K562 (cell line): ENCODE data around the gene IFNA5. TPM values are rescaled to one million over a fixed set of nuclear protein-coding genes. Genes with fewer than 3 reads are reported as not detected.

Source experiments
- ATAC-seq: fragments of 200-7000 bp; cut with Tn5 transposase; 3 replicates; pipeline ENCODE4 v1.9.1; 2020; ENCODE audit warnings: moderate library complexity
- BruUV-seq: library from RNA; stranded (reverse); fragments of 400-500 nt; replicated peaks from 2 replicates; lab custom pipeline; 2021; lab: Mats Ljungman, UMichigan
- CTCF ChIA-PET: fragments of 300-600 bp; formaldehyde crosslinking; extraction: SDS; loops from one replicate; lab custom pipeline; 2021; ENCODE audit warnings: low intra/inter-chr PET ratio; lab: Yijun Ruan, JAX
- POLR2A ChIA-PET: fragments of 300-600, 350-650 bp; sonication (Branson Sonifier 250); formaldehyde crosslinking; extraction: SDS; loops from one replicate; lab custom pipeline; 2021; ENCODE audit warnings: antibody characterized with exemption, inconsistent platforms; lab: Yijun Ruan, JAX
- DNase-seq, 4 experiments: peaks; one replicate each; pipeline versions ENCODE4 v3.0.0 to v3.0.0-alpha.2; 2011 to 2018; ENCODE audit warnings: low spot score in 3 of 4, mixed read lengths in 3 of 4; ENCODE audit errors: extremely low read depth in 1 of 4
- FAIRE-seq: peaks from 2 replicates; lab custom pipeline; 2011; peaks lifted over from hg19 to GRCh38; lab: Jason Lieb, UNC
- H2AFZ ChIP-seq: 2 replicates; pipeline ENCODE4 v1.6.0; 2011; ENCODE audit warnings: low read depth, low read length, control low read depth, inconsistent platforms
- H3K27ac ChIP-seq: fragments of 200-600 bp; 3 replicates; pipeline ENCODE4 v1.8.0; 2011; ENCODE audit warnings: low read depth, mild to moderate bottlenecking, control low read depth, inconsistent platforms, low read length, moderate library complexity, mixed read lengths; ENCODE audit errors: extremely low read depth
- H3K27me3 ChIP-seq, 2 experiments: fragments of 300-600 bp in 1 of 2; 2 replicates in 1 of 2; 3 replicates in 1 of 2; pipeline versions ENCODE4 v1.6.0 to v1.8.0; 2011; ENCODE audit warnings: inconsistent platforms in 2 of 2, low read length in 2 of 2, mild to moderate bottlenecking in 1 of 2, mixed read lengths in 1 of 2, moderate library complexity in 1 of 2; ENCODE audit not compliant: control insufficient read depth in 2 of 2, insufficient read depth in 2 of 2
- H3K36me3 ChIP-seq: fragments of 300-600 bp; 3 replicates; pipeline ENCODE4 v1.8.0; 2011; ENCODE audit warnings: mild to moderate bottlenecking, low read length, inconsistent platforms; ENCODE audit not compliant: control insufficient read depth, insufficient read depth
- H3K4me1 ChIP-seq, 2 experiments: fragments of 200-600 bp in 1 of 2; replicated peaks in 1 of 2; 2 replicates in 1 of 2; 3 replicates in 1 of 2; pipeline versions ENCODE4 v1.5.1 to v1.8.0; 2011; ENCODE audit warnings: inconsistent platforms in 2 of 2, low read length in 2 of 2, mild to moderate bottlenecking in 1 of 2, mixed read lengths in 1 of 2, moderate library complexity in 1 of 2; ENCODE audit not compliant: control insufficient read depth in 2 of 2, insufficient read depth in 2 of 2
- H3K4me2 ChIP-seq: 2 replicates; pipeline ENCODE4 v1.6.1; 2011; ENCODE audit warnings: low read length, control low read depth, inconsistent platforms, mixed read lengths; ENCODE audit not compliant: insufficient read depth
- H3K4me3 ChIP-seq: fragments of 200-600 bp; sonication (generic), shearing (Covaris generic); 2 replicates; pipeline ENCODE4 v1.5.1; 2016; ENCODE audit warnings: control low read depth, inconsistent platforms
- H3K79me2 ChIP-seq: fragments of 200-600 bp; 3 replicates; pipeline ENCODE4 v1.8.0; 2011; ENCODE audit warnings: low read length, inconsistent platforms; ENCODE audit not compliant: control insufficient read depth, insufficient read depth
- H3K9ac ChIP-seq, 2 experiments: 2 replicates each; pipeline versions ENCODE4 v1.6.0 to v1.6.1; 2011; ENCODE audit warnings: low read depth in 2 of 2, low read length in 2 of 2, control low read depth in 1 of 2, inconsistent platforms in 1 of 2, mild to moderate bottlenecking in 1 of 2, mixed read lengths in 1 of 2; ENCODE audit not compliant: insufficient read depth in 1 of 2
- H3K9me1 ChIP-seq: one replicate; pipeline ENCODE4 v1.6.0; 2011; ENCODE audit warnings: inconsistent platforms, mild to moderate bottlenecking, low read length, moderate library complexity; ENCODE audit not compliant: control insufficient read depth, insufficient read depth
- H3K9me3 ChIP-seq: replicated peaks from 2 replicates; pipeline ENCODE4 v1.5.1; 2011; ENCODE audit warnings: low read depth, low read length, inconsistent platforms; ENCODE audit not compliant: control insufficient read depth, insufficient read depth
- H4K20me1 ChIP-seq: replicated peaks from 2 replicates; pipeline ENCODE4 v1.6.1; 2011; ENCODE audit warnings: low read length, inconsistent platforms, mixed read lengths; ENCODE audit not compliant: control insufficient read depth, insufficient read depth
- BCL6 ChIP-seq: fragments of 250-450 bp; sonication (Bioruptor Pico); IDR thresholded peaks from 2 replicates; pipeline ENCODE4 v1.4.0; 2020
- CHD2 ChIP-seq: IDR thresholded peaks from 2 replicates; pipeline ENCODE4 v1.6.1; 2011; ENCODE audit warnings: low read depth, low read length
- EP300 ChIP-seq: IDR thresholded peaks from 2 replicates; pipeline ENCODE4 v1.6.1; 2012; ENCODE audit warnings: low read length, improper control_type of control experiment
- FOXA1 ChIP-seq: fragments of 450-650 bp; IDR thresholded peaks from 2 replicates; pipeline ENCODE4 v1.6.1; 2016; ENCODE audit warnings: mild to moderate bottlenecking, borderline replicate concordance
- GABPB2 ChIP-seq: fragments of 250-450 bp; sonication (Bioruptor Pico); conservative IDR thresholded peaks from 2 replicates; pipeline ENCODE4 v1.5.1; 2021; ENCODE audit warnings: mild to moderate bottlenecking
- KAT7 ChIP-seq: sonication (generic); formaldehyde crosslinking; IDR thresholded peaks from 2 replicates; pipeline ENCODE4 v1.8.0; 2022; ENCODE audit warnings: missing genetic modification reagents, mild to moderate bottlenecking, borderline replicate concordance
- MCM2 ChIP-seq: fragments of 450-650 bp; IDR thresholded peaks from 2 replicates; pipeline ENCODE4 v1.6.1; 2017; ENCODE audit warnings: low read depth, mild to moderate bottlenecking
- NUFIP1 ChIP-seq: fragments of 450-650 bp; IDR thresholded peaks from 2 replicates; pipeline ENCODE4 v1.6.1; 2018; ENCODE audit not compliant: partially characterized antibody
- SMAD4 ChIP-seq: fragments of 250-450 bp; sonication (Bioruptor Pico); conservative IDR thresholded peaks from 2 replicates; pipeline ENCODE4 v1.8.0; 2021; ENCODE audit warnings: inconsistent platforms, mild to moderate bottlenecking, moderate library complexity
- SMARCA5 ChIP-seq: fragments of 450-650 bp; IDR thresholded peaks from 2 replicates; pipeline ENCODE4 v1.6.1; 2016
- TEAD4 ChIP-seq, 2 experiments: sonication (generic) in 1 of 2; formaldehyde crosslinking in 1 of 2; IDR thresholded peaks; 2 replicates each; pipeline versions ENCODE4 v1.6.1 to v1.8.0; 2012 to 2022; ENCODE audit warnings: borderline replicate concordance in 1 of 2, inconsistent platforms in 1 of 2, low read length in 1 of 2, mild to moderate bottlenecking in 1 of 2, missing genetic modification reagents in 1 of 2
- ZNF143 ChIP-seq: sonication (generic); formaldehyde crosslinking; IDR thresholded peaks from 2 replicates; pipeline ENCODE4 v1.9.0; 2022; ENCODE audit warnings: mild to moderate bottlenecking, missing genetic modification reagents
- ZNF408 ChIP-seq: fragments of 250-450 bp; sonication (Bioruptor Pico); IDR thresholded peaks from 2 replicates; pipeline ENCODE4 v1.4.0; 2020; ENCODE audit warnings: low read depth, mild to moderate bottlenecking, moderate library complexity
- ZNF707 ChIP-seq: fragments of 250-450 bp; sonication (Bioruptor Pico); conservative IDR thresholded peaks from 2 replicates; pipeline ENCODE4 v1.8.0; 2022; ENCODE audit warnings: inconsistent platforms, mild to moderate bottlenecking, moderate library complexity
- WGBS: fragments of 100-300 bp; shearing (Covaris generic); methylation state at CpG from one replicate; pipeline ENCODE4 v1.1.6; 2016; ENCODE audit warnings: low coverage, mixed read lengths; ENCODE audit not compliant: insufficient coverage; ENCODE audit errors: missing lambda C conversion rate; 5-methylcytosine and 5-hydroxymethylcytosine counted together
- in situ Hi-C: fragments of 300-500 bp; cut with MboI; formaldehyde crosslinking; loops from 4 replicates; pipeline ENCODE4 v1.15.0; 2018; ENCODE audit warnings: inconsistent platforms, mixed read lengths
- intact Hi-C: fragments of 100-400 bp; cut with micrococcal nuclease; formaldehyde crosslinking; loops from 2 replicates; pipeline ENCODE4 v1.14.2; 2022
- polyA plus RNA-seq, 8 experiments: library from polyadenylated mRNA; depleted of rRNA in 4 of 8; stranded (reverse) in 5 of 8; unstranded in 3 of 8; fragments of >200 nt; fragmentation: Nextera tagmentation in 2 of 8; fragmentation: Illumina TruSeq in 1 of 8; extraction: Ambion mirVana in 2 of 8; extraction: Trizol in 1 of 8; gene quantifications; 2 replicates each; pipeline versions ENCODE4 v1.2.1 to v1.2.3, GENCODE V29; 2011 to 2014; ENCODE audit warnings: inconsistent platforms in 1 of 8, missing spikeins in 1 of 8
- total RNA-seq, 7 experiments: library from RNA; depleted of rRNA in 6 of 7; stranded (reverse); fragments of >200 nt in 6 of 7; fragmentation: Illumina TruSeq in 2 of 7; extraction: Trizol in 2 of 7; gene quantifications; 2 replicates each; pipeline versions ENCODE4 v1.2.1 to v1.2.3, GENCODE V29; 2011 to 2021; ENCODE audit warnings: low replicate concordance in 1 of 7
- TF ChIP-seq, protein P1 (sequence below): sonication (generic); formaldehyde crosslinking; IDR thresholded peaks from 2 replicates; pipeline ENCODE4 v1.8.1; 2023; ENCODE audit warnings: mild to moderate bottlenecking, missing genetic modification reagents
- TF ChIP-seq, protein P2 (sequence below): fragments of 250-450 bp; sonication (Bioruptor Pico); IDR thresholded peaks from 2 replicates; pipeline ENCODE4 v1.5.1; 2021; ENCODE audit warnings: mild to moderate bottlenecking
- TF ChIP-seq, protein P3 (sequence below): conservative IDR thresholded peaks from 2 replicates; pipeline ENCODE4 v1.6.1; 2011; ENCODE audit warnings: low read depth, mild to moderate bottlenecking, low read length; ENCODE audit not compliant: control insufficient read depth
- TF ChIP-seq, protein P4 (sequence below): fragments of 450-650 bp; formaldehyde crosslinking; IDR thresholded peaks from 2 replicates; pipeline ENCODE4 v1.4.0; 2020; ENCODE audit warnings: mild to moderate bottlenecking, moderate library complexity

The IFNA5 gene
- total and polyA plus RNA-seq, 9 of the 15 experiments (the other 6 are each of a cell fraction or from before 2014, with no cell fraction given): not detected

DNA sequence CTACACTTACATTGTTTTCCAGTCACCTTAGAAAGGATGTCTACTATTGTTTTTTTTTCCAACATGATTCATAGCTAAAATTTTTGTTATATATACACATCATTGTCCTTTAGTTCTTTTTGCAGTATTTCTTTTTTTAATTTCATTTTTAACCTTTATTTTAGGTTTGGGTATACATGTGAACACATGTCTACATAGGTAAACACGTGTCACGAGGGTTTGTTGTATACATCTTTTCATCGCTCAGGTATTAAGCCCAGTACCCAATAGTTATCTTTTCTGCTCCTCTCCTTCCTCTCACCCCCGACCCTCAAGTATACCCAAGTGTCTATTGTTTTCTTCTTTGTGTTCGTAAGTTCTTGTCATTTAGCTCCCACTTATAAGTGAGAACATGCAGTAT lies 19.0 kb downstream of the IFNA5 start:
- Histone ChIP-seq H3K27ac (no peak overlapping the region), H3K9ac (no peak overlapping the region), H3K9me1 (no peaks in the 10 kb centered on the region), H3K79me2 (no peaks in the 10 kb centered on the region), H3K4me1 (no peaks in the 10 kb centered on the region), H3K27me3 (no peaks in the 10 kb centered on the region), H3K36me3 (no peaks in the 10 kb centered on the region), H3K4me2 (no peak overlapping the region), H3K9me3 (no peaks in the 10 kb centered on the region), H3K4me3 (no peak overlapping the region), H4K20me1 (no peaks in the 10 kb centered on the region), H2AFZ (no peak overlapping the region)
- no CpG with 5 or more reads among the region's 5 CpGs for WGBS
- no TSS peak for BruUV-seq
- in situ Hi-C loops: no loop called here
- intact Hi-C loops: no loop called here
- ChIA-PET CTCF (no interaction called here), POLR2A (no interaction called here)
- DNase-seq (no peak), FAIRE-seq (no peak), ATAC-seq (no peak)
- TF ChIP-seq MCM2: no peak
- no peak for TF ChIP-seq CHD2
- TF ChIP-seq, protein P1, sequence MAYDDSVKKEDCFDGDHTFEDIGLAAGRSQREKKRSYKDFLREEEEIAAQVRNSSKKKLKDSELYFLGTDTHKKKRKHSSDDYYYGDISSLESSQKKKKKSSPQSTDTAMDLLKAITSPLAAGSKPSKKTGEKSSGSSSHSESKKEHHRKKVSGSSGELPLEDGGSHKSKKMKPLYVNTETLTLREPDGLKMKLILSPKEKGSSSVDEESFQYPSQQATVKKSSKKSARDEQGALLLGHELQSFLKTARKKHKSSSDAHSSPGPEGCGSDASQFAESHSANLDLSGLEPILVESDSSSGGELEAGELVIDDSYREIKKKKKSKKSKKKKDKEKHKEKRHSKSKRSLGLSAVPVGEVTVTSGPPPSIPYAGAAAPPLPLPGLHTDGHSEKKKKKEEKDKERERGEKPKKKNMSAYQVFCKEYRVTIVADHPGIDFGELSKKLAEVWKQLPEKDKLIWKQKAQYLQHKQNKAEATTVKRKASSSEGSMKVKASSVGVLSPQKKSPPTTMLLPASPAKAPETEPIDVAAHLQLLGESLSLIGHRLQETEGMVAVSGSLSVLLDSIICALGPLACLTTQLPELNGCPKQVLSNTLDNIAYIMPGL: no peak
- no peak for TF ChIP-seq KAT7 (CRISPR knock-in tag)
- TF ChIP-seq SMARCA5: no peak
- TF ChIP-seq, protein P2, sequence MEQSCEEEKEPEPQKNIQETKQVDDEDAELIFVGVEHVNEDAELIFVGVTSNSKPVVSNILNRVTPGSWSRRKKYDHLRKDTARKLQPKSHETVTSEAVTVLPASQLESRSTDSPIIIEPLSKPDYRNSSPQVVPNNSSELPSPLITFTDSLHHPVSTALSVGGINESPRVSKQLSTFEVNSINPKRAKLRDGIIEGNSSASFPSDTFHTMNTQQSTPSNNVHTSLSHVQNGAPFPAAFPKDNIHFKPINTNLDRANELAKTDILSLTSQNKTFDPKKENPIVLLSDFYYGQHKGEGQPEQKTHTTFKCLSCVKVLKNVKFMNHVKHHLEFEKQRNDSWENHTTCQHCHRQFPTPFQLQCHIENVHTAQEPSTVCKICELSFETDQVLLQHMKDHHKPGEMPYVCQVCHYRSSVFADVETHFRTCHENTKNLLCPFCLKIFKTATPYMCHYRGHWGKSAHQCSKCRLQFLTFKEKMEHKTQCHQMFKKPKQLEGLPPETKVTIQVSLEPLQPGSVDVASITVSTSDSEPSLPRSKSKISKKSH: no peak
- no peak for TF ChIP-seq BCL6 (CRISPR knock-in tag)
- TF ChIP-seq, protein P3, sequence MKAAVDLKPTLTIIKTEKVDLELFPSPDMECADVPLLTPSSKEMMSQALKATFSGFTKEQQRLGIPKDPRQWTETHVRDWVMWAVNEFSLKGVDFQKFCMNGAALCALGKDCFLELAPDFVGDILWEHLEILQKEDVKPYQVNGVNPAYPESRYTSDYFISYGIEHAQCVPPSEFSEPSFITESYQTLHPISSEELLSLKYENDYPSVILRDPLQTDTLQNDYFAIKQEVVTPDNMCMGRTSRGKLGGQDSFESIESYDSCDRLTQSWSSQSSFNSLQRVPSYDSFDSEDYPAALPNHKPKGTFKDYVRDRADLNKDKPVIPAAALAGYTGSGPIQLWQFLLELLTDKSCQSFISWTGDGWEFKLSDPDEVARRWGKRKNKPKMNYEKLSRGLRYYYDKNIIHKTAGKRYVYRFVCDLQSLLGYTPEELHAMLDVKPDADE: no peak
- no peak for TF ChIP-seq EP300
- TF ChIP-seq SMAD4 (CRISPR knock-in tag): no peak
- TF ChIP-seq, protein P4, sequence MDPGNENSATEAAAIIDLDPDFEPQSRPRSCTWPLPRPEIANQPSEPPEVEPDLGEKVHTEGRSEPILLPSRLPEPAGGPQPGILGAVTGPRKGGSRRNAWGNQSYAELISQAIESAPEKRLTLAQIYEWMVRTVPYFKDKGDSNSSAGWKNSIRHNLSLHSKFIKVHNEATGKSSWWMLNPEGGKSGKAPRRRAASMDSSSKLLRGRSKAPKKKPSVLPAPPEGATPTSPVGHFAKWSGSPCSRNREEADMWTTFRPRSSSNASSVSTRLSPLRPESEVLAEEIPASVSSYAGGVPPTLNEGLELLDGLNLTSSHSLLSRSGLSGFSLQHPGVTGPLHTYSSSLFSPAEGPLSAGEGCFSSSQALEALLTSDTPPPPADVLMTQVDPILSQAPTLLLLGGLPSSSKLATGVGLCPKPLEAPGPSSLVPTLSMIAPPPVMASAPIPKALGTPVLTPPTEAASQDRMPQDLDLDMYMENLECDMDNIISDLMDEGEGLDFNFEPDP (CRISPR knock-in tag): no peak
- TF ChIP-seq NUFIP1: no peak
- no peak for TF ChIP-seq ZNF707 (CRISPR knock-in tag)
- no peak for TF ChIP-seq ZNF143 (CRISPR knock-in tag)
- no peak for TF ChIP-seq FOXA1
- no peak for TF ChIP-seq GABPB2
- no peak for TF ChIP-seq ZNF408 (CRISPR knock-in tag)
- TF ChIP-seq TEAD4 (IDR thresholded peaks at IDR 0.05; ENCODE audit: low read length): no peak
- no peak for TF ChIP-seq TEAD4 (CRISPR knock-in tag; IDR thresholded peaks at IDR 0.05; ENCODE audit: borderline replicate concordance)
